K562 (cell line): Measurements from ENCODE around the gene APOM. TPM values are rescaled to one million over a fixed set of nuclear protein-coding genes. Genes with fewer than 3 reads are reported as not detected.

ENCODE experiments used
- ARID4B ChIP-seq: sonication (generic); formaldehyde crosslinking; IDR thresholded peaks from 2 replicates; pipeline ENCODE4 v1.8.0; 2022; ENCODE audit warnings: mild to moderate bottlenecking, missing genetic modification reagents
- ARNT ChIP-seq, 2 experiments: fragments of 450-650 bp; IDR thresholded peaks; 2 replicates each; pipeline ENCODE4 v1.6.1; 2016; ENCODE audit warnings: mild to moderate bottlenecking in 1 of 2
- BDP1 ChIP-seq: IDR thresholded peaks from 3 replicates; pipeline ENCODE4 v1.6.1; 2011; ENCODE audit not compliant: insufficient read length, insufficient read depth
- CCAR2 ChIP-seq: fragments of 200-400 bp; formaldehyde crosslinking; IDR thresholded peaks from 2 replicates; pipeline ENCODE4 v1.6.1; 2017; ENCODE audit warnings: mild to moderate bottlenecking, low read depth, low read length
- CLOCK ChIP-seq: fragments of 250-450 bp; sonication (Bioruptor Pico); IDR thresholded peaks from 2 replicates; pipeline ENCODE4 v1.4.0; 2020; ENCODE audit warnings: mild to moderate bottlenecking, moderate library complexity, borderline replicate concordance
- COPS2 ChIP-seq: fragments of 450-650 bp; conservative IDR thresholded peaks from 2 replicates; pipeline ENCODE4 v1.6.1; 2016; ENCODE audit warnings: mild to moderate bottlenecking, moderate library complexity
- FOS ChIP-seq: IDR thresholded peaks from 3 replicates; pipeline ENCODE4 v1.6.1; 2011; ENCODE audit not compliant: insufficient read length; ENCODE audit errors: extremely low read depth
- HSF4 ChIP-seq: fragments of 250-450 bp; sonication (Bioruptor Pico); IDR thresholded peaks from 2 replicates; pipeline ENCODE4 v2.1.2; 2022; ENCODE audit warnings: mild to moderate bottlenecking, moderate library complexity, borderline replicate concordance
- IRF9 ChIP-seq: fragments of 450-650 bp; IDR thresholded peaks from 2 replicates; pipeline ENCODE4 v1.6.1; 2016; ENCODE audit warnings: missing biosample characterization, missing genetic modification characterization
- MTF1 ChIP-seq: fragments of 250-450 bp; sonication (Bioruptor Pico); IDR thresholded peaks from 2 replicates; pipeline ENCODE4 v1.9.0; 2021; ENCODE audit warnings: moderate library complexity, mild to moderate bottlenecking, inconsistent platforms, borderline replicate concordance
- NELFE ChIP-seq: IDR thresholded peaks from 2 replicates; pipeline ENCODE4 v1.6.1; 2011; ENCODE audit warnings: mild to moderate bottlenecking; ENCODE audit not compliant: insufficient read depth, insufficient read length
- RCOR1 ChIP-seq, 2 experiments: IDR thresholded peaks; 2 replicates each; pipeline ENCODE4 v1.6.1; 2012; ENCODE audit warnings: low read depth in 2 of 2, low read length in 2 of 2, borderline replicate concordance in 1 of 2, improper control_type of control experiment in 1 of 2
- SMAD4 ChIP-seq: fragments of 250-450 bp; sonication (Bioruptor Pico); conservative IDR thresholded peaks from 2 replicates; pipeline ENCODE4 v1.8.0; 2021; ENCODE audit warnings: inconsistent platforms, mild to moderate bottlenecking, moderate library complexity
- SRF ChIP-seq, 2 experiments: fragments of 250-450, 450-650 bp in 1 of 2; sonication (Bioruptor Pico) in 1 of 2; sonication (generic) in 1 of 2; formaldehyde crosslinking; IDR thresholded peaks; 2 replicates each; pipeline versions ENCODE4 v1.5.0 to v1.5.1; 2020 to 2022; ENCODE audit warnings: mild to moderate bottlenecking in 1 of 2, missing genetic modification reagents in 1 of 2
- TRIM25 ChIP-seq: fragments of 450-650 bp; IDR thresholded peaks from 2 replicates; pipeline ENCODE4 v1.7.0; 2016; ENCODE audit warnings: borderline replicate concordance
- ZC3H4 ChIP-seq: sonication (generic); formaldehyde crosslinking; IDR thresholded peaks from 2 replicates; pipeline ENCODE4 v1.9.0; 2021; ENCODE audit warnings: missing genetic modification reagents, borderline replicate concordance
- ZNF586 ChIP-seq: fragments of 450-650 bp; formaldehyde crosslinking; conservative IDR thresholded peaks from 2 replicates; pipeline ENCODE4 v1.4.0; 2020; ENCODE audit warnings: mild to moderate bottlenecking, moderate library complexity
- polyA plus RNA-seq, 8 experiments: library from polyadenylated mRNA; depleted of rRNA in 4 of 8; stranded (reverse) in 5 of 8; unstranded in 3 of 8; fragments of >200 nt; fragmentation: Nextera tagmentation in 2 of 8; fragmentation: Illumina TruSeq in 1 of 8; extraction: Ambion mirVana in 2 of 8; extraction: Trizol in 1 of 8; gene quantifications; 2 replicates each; pipeline versions ENCODE4 v1.2.1 to v1.2.3, GENCODE V29; 2011 to 2014; ENCODE audit warnings: inconsistent platforms in 1 of 8, missing spikeins in 1 of 8
- total RNA-seq, 7 experiments: library from RNA; depleted of rRNA in 6 of 7; stranded (reverse); fragments of >200 nt in 6 of 7; fragmentation: Illumina TruSeq in 2 of 7; extraction: Trizol in 2 of 7; gene quantifications; 2 replicates each; pipeline versions ENCODE4 v1.2.1 to v1.2.3, GENCODE V29; 2011 to 2021; ENCODE audit warnings: low replicate concordance in 1 of 7

The APOM gene
- total and polyA plus RNA-seq, 9 of the 15 experiments (the other 6 are each of a cell fraction or from before 2014, with no cell fraction given) = 5.7 to 24.3 (median 10.4) TPM

GRCh38 chr6:31621320-31621939, 34.3 kb upstream of the APOM start (continued):
- TF ChIP-seq CLOCK (CRISPR knock-in tag) (no peak), RCOR1 (IDR thresholded peaks at IDR 0.05; ENCODE audit: borderline replicate concordance in 1 of 2, low read depth in 2 of 2, low read length in 2 of 2) (no peak), TRIM25 (peak; percentile 82; the same call in 1 of the 2 replicates), NELFE (no peak), ARID4B (0 out of 2 replicates have a peak, but pooled peaks have one; percentile 5), SRF (CRISPR knock-in tag; IDR thresholded peaks at IDR 0.05) (no peak), BDP1 (no peak), IRF9 (tag) (no peak), ZNF586 (CRISPR knock-in tag) (no peak), ARNT (IDR thresholded peaks at IDR 0.05) (peak in 1 of 2 experiments; percentile 56; a peak in 3 of 4 replicates), FOS (no peak), SMAD4 (CRISPR knock-in tag) (no peak), COPS2 (no peak), HSF4 (no peak), CCAR2 (no peak), ZC3H4 (CRISPR knock-in tag) (no peak), MTF1 (no peak)
